ENCODE data around the gene BDH1.
"Not testable (repeated sequence)": the region's sequence is repeated elsewhere in the genome, so short reads cannot be mapped to it uniquely, and the experiment has no call there.

BDH1 gene

GRCh38 chr3:197577366-197578074 lies 21.8 kb upstream of the BDH1 start:
- no peak for DNase-seq

GRCh38 chr3:197576838-197577237 lies 21.1 kb upstream of the BDH1 start:
- no peak for DNase-seq

- DNase-seq = no peak
Measured at GRCh38 chr3:197575362-197575761, 19.6 kb upstream of the BDH1 start.

GRCh38 chr3:197574396-197574991 lies 18.7 kb upstream of the BDH1 start:
- DNase-seq = not testable (repeated sequence)

GRCh38 chr3:197573048-197573767 lies 17.4 kb upstream of the BDH1 start:
- no peak for DNase-seq

GRCh38 chr3:197571880-197572172 lies 16.1 kb upstream of the BDH1 start:
- not testable (repeated sequence) for DNase-seq

- DNase-seq = not testable (repeated sequence)
Measured at GRCh38 chr3:197571074-197571879, 15.5 kb upstream of the BDH1 start.

GRCh38 chr3:197569433-197569832 lies 13.7 kb upstream of the BDH1 start:
- DNase-seq = not testable (repeated sequence)

- no peak for DNase-seq
Measured at GRCh38 chr3:197567904-197568681, 12.3 kb upstream of the BDH1 start.

GRCh38 chr3:197566155-197566554 lies 10.4 kb upstream of the BDH1 start:
- not testable (repeated sequence) for DNase-seq

- DNase-seq = no peak
Measured at GRCh38 chr3:197564097-197564843, 8.5 kb upstream of the BDH1 start.

- no peak for DNase-seq
Measured at GRCh38 chr3:197562398-197563251, 6.9 kb upstream of the BDH1 start.

GRCh38 chr3:197561926-197562325 lies 6.2 kb upstream of the BDH1 start:
- DNase-seq = no peak

GRCh38 chr3:197559651-197560050 lies 3.9 kb upstream of the BDH1 start:
- no peak for DNase-seq

GRCh38 chr3:197554562-197555280 lies 1.0 kb downstream of the BDH1 start:
- peak; percentile 92 to 93 for DNase-seq

- DNase-seq = peak in 1 of 2 donors; percentile 8
Measured at GRCh38 chr3:197554196-197554561, 1.6 kb downstream of the BDH1 start.

GRCh38 chr3:197552198-197552597 lies 3.6 kb downstream of the BDH1 start:
- DNase-seq = no peak

GRCh38 chr3:197550489-197550888 lies 5.3 kb downstream of the BDH1 start:
- DNase-seq = no peak

GRCh38 chr3:197549261-197549885 lies 6.4 kb downstream of the BDH1 start:
- DNase-seq = no peak

Measured in CD4-positive, alpha-beta T cell treated with Interleukin-1 beta for 1 hour (primary cell).